GM19239 (cell line): ENCODE measurements around the gene ROR1.
"Not testable (repeated sequence)": the region's sequence is repeated elsewhere in the genome, so short reads cannot be mapped to it uniquely, and the experiment has no call there.

Experiments used
- DNase-seq: peaks from one replicate; pipeline ENCODE4 v3.0.0; 2011; ENCODE audit warnings: low spot score; ENCODE audit not compliant: insufficient read length
- FAIRE-seq: peaks from 2 replicates; lab custom pipeline; 2011; peaks lifted over from hg19 to GRCh38; lab: Jason Lieb, UNC

Gene ROR1

DNA sequence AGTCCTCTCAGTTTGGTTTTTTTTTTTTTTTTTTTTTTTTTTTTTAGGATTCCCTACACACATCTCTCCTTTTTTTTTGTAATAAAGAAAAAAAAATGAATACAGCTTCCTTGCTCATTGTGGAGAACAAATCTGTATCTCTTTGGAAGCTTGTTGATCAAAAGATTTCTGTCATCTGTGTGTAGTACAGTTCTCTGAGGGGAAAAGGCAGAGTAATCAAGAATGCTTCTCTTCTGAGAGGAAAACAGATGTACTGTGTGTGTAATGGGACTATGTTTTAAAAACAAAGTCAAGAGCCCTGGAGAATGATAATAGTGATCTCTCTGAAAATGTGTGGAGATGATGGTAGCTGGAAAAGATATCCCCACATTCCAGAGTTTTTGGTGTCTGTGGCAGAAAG, 16.5 kb upstream of the ROR1 start:
- no peak for DNase-seq
- no peak for FAIRE-seq

DNA sequence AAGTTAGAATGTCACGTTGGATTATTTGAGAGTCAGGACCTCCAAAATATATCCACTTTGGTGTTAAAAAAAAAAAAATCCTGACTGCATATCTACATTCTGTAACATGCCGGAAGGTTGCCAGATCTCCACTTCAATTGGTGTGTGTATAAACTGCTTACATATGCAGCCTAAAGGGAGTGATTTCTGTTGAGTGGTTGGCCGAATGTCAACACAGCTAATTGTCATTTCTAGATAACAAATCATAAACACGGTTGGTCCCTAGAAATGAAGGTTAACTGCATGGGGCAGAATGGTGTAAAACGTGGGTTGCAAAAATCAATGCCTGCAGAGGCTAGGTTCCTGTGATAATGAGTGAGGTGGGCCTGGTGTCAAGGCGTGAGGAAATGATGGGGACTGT, 15.0 kb upstream of the ROR1 start:
- FAIRE-seq = no peak

DNA sequence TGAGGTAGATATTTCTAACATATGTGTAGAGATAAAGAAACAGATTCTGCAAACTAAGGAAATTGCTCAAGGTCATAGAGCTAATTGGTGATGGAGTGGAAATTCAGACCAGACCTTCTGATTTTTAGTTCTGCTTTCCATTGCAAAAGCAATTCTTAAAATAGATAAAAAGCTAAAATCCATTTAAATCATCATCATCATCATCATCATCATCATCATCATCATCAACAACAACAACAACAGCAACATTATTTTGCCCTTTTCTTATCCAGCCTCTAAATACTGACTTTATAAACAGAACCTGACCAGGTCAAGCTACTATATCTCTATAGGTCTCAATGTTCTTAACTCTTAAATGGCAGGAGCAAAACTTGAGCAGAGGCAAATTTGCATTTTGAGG, 14.0 kb upstream of the ROR1 start:
- FAIRE-seq (no peak), DNase-seq (no peak)

More for the DNA sequence above, 15.0 kb upstream of the ROR1 start:
- no peak for DNase-seq

GRCh38 chr1:63770381-63770780, 3.4 kb upstream of the ROR1 start:
- no peak for DNase-seq
- FAIRE-seq = no peak

DNA sequence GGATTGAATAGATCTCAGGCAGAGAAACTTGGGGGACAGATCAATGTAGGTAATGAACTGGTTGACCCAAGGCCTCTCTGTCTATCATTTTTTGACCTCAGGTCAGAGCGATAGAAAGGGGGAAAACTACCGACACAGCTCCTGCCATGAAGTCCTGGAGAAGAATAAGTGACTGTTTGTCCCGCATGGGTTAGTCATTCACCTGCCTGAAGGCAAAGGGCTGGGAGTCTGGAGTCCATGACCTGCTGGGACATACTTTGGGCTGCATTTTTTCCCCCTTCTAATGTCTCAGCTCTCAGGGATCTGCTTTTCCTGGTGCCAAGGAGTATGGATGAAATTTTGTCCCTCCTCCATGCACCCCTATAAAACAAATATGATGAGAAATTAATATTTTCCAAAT, 1.6 kb upstream of the ROR1 start:
- no peak for FAIRE-seq
- DNase-seq = no peak

DNA sequence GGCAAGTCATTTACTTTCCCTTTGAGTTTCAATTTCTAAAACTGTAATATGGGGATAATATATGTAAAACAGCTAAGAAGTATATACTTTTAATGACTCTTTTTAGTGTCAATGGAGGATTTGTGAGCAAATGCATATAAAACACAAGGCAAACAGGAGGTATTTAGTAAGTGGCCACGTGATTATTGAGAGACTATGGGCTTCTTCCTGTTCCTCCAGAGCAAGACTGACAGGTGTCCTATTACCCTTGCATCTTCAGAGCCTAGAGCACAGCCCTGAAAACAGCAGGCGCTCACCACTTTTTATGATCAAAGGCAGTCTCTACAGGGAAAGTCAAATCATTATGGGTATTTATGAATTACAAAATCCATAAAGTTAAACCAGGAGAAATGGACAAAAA, 941 bp upstream of the ROR1 start:
- no peak for FAIRE-seq
- DNase-seq = no peak

DNA sequence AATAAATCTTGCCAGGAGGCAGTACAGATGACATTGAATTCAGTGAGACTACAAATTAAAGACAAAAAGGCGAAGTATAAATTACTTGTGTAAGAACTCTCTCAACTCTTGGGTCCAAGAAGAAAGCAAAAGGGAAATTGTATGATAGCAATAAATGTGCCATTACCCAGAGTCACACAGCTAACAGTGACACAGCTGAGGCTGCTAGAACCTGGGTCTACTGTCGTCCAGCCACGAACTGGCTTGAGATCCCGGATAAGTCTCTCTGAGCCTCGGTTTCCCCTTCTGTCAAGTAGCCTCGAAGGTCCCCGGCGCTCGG, 362 bp upstream of the ROR1 start:
- no peak for FAIRE-seq
- no peak for DNase-seq

- no peak for FAIRE-seq
These were observed 1.0 kb downstream of the ROR1 start for GRCh38 chr1:63774617-63775417.

GRCh38 chr1:63775418-63776127, 1.8 kb downstream of the ROR1 start:
- FAIRE-seq = no peak

More at GRCh38 chr1:63774617-63775417, 1.0 kb downstream of the ROR1 start:
- no peak for DNase-seq

GRCh38 chr1:63777286-63777685, 3.5 kb downstream of the ROR1 start:
- DNase-seq (no peak), FAIRE-seq (no peak)

More at GRCh38 chr1:63775418-63776127, 1.8 kb downstream of the ROR1 start:
- DNase-seq = no peak

DNA sequence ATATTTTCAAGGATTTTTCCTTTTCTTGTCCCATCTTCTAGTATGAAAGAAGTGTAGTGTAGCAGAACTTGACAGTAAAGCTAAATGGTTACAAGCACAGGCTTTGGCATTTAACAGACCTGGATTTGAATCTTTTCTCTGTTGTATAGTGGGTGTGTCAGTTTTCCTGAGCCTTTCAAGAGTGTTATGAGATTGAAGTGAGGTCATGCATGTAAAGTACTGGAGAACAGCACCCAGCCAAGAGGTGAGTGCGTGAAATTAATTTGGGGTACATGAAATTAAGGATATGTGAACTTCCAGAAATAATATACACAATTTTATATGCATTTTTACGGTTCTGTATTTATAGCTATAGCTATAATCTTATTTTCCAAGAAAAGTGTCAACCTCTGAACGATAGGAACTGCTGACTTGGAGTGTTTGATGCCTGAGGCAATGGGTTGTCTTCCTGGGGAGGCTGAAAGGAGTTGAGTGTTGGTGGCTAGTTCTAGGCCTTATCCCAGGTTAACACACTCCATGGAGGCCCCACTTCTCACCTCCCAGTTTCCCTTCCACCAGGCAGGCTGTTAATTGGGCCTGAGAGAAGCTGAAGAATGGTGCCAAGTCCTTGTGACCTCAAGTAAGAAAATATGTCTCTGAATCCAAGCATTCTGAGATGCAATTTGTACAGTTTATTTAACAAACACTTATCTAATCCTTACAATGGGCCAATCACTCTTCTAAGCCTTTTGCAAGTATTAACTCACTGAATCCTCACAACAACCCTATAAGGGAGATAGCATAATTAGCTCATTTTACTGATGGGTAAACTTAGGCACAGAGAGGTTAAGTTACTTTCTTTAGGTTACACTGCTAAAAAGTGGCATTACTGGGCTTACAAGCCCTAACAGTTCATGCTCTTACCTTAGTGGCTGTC, 4.4 kb downstream of the ROR1 start:
- no peak for DNase-seq
- no peak for FAIRE-seq

DNA sequence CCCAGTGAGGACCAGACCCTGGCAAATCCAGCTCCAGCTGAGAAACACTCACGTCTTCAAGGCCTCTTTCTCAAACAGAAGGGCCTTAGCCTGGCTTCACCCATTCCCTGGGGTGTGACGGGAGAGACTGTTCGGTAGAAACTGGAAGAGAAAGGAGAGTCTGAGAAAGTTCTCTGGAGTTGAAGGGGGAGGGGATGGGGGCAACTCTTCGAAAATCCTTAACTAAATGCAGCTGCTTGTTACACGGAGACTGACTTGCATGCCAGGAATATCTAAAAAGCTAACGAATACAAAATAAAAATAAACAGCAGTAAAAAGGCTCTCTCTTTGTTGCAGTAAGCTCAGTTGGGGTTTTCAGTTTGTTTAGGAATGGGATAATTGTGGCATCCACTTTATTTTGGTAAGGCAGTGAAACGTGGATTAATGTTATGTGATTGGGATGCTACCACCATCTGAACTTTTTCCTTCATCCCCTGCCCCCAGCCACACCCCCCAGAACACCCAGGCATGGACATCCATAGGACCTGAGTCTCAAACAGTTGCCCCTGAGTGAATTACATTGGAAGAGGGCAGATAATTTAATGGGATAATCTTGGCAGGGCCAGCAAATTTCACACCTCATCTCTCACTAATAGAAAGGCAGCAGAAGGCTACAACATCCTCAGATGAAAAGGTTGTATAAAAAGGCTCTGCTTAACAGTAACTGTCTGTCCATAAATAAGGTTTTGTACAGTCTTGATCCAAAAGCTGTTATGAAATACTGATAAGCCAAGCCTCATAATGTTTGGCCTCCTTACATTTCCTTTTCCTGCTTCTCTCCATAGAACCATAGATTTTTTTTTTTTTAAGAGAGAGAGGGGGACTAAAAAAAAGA, 5.8 kb downstream of the ROR1 start:
- FAIRE-seq (no peak), DNase-seq (no peak)

GRCh38 chr1:63780565-63780964, 6.7 kb downstream of the ROR1 start:
- FAIRE-seq = no peak
- no peak for DNase-seq

DNA sequence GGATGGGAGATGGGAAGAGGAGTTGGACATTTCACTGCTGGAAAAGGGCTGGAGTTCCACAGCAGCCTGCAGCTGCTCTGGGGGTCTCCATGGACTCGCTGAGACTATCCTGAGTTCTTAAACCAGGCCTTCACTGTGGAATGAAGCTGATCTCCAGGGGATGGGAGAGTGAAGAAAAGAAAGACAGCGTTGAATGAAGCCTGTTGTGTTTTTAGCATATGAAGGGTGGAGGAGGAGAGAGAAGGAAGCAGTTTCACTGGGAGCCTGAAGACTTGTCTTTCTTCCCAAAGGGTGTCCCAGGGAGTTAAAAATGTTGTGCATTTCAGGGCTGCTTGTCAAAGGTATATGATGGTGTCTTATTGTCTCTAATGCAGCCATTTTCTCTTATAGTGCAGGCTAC, 9.2 kb downstream of the ROR1 start:
- DNase-seq = no peak
- no peak for FAIRE-seq

DNA sequence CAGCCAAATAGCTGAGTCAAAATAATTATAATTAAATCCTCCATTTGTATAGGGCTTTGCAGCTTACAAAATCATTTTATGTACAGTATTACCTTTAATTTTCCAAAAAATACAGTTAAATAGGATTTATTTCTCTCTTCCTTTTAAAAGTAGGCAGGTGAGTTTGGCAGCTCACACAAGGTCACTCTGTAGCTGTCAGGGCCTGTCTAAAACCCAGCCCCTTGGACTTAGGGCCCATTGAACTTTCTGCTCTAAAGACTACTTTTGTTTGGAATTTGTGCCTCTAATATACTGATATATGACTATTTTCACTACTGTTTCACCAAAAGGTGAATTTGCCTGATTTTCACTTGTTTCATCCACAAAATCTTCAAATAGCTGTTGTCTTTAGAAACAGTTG, 10.3 kb downstream of the ROR1 start:
- FAIRE-seq = no peak
- DNase-seq = no peak

GRCh38 chr1:63784489-63785390, 10.9 kb downstream of the ROR1 start:
- DNase-seq (no peak), FAIRE-seq (no peak)

GRCh38 chr1:63787270-63787669, 13.5 kb downstream of the ROR1 start:
- not testable (repeated sequence) for FAIRE-seq, DNase-seq

- FAIRE-seq = no peak
- DNase-seq = no peak
These were observed 14.1 kb downstream of the ROR1 start for GRCh38 chr1:63787875-63788274.
